Adipose tissue (tissue), 3 donors: ENCODE results near the gene FGF6. TPM values are rescaled to one million over a fixed set of nuclear protein-coding genes. Genes with fewer than 3 reads are reported as not detected.
"Not testable (repeated sequence)": the region's sequence is repeated elsewhere in the genome, so short reads cannot be mapped to it uniquely, and the experiment has no call there.

ENCODE experiments used
- H3K27ac ChIP-seq: one replicate; pipeline ENCODE4 v1.5.1; 2013; ENCODE audit warnings: low read depth, low read length
- WGBS, 3 donors: extraction: QIAGEN DNeasy Blood & Tissue Kit; methylation state at CpG; one replicate each; pipeline ENCODE4 v1.1.7; 2013; 5-methylcytosine and 5-hydroxymethylcytosine counted together
- polyA plus RNA-seq, 3 donors: library from polyadenylated mRNA; stranded (reverse); fragments of 200-250 nt; gene quantifications; one replicate each; pipeline ENCODE4 v1.2.3, GENCODE V29; 2013
- donor health status: healthy with polysubstance abuse.
- donor health status: Bipolar disorder and iron deficiency.
- donor health status: healthy.

The FGF6 gene
- polyA plus RNA-seq, 3 donors = not detected

DNA sequence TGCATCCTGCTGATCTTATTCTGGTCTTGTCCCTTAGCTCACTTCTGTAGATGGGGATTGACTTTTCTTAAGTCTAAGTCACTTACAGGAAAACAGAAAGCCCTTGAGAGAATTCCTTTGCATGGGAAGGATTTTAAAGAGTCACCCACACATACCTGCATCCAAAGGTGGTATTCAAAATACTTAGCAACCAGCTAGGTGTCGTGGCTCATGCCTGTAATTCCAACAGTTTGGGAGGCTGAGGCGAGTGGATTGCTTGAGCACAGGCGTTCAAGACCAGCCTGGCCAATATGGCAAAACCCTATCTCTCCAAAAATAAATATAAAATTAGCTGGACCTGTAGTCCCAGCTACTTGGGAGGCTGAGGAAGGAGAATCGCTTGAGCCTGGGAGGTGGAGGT, 14.2 kb downstream of the FGF6 start:
- 75 to 88% (median 87%) methylated on average over 4 of the region's 4 CpGs for WGBS, 3 donors
- no peak overlapping the region for H3K27ac ChIP-seq

DNA sequence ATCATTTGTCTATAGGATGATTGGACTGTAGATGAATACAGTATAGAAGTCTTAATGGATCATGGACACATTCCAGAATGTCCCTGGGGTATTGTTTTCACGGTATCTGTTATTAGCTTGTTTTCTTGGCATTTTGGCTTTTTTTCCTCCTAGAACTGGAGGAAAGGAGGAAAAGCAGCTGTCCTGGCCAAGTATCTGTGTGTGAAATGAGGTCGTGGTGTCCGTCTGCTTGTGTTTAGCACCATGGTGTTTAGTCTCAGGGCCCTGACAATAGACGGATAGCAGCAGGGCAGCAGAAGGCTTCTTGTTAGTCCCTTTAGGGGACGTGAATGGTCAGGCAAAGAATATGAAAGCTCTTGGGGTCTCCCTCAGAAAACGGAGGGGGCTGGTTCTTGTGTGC, 21.2 kb downstream of the FGF6 start:
- no peak overlapping the region for H3K27ac ChIP-seq
- WGBS, 3 donors = 51 to 58% (median 55%) methylated on average over 6 of the region's 6 CpGs

DNA sequence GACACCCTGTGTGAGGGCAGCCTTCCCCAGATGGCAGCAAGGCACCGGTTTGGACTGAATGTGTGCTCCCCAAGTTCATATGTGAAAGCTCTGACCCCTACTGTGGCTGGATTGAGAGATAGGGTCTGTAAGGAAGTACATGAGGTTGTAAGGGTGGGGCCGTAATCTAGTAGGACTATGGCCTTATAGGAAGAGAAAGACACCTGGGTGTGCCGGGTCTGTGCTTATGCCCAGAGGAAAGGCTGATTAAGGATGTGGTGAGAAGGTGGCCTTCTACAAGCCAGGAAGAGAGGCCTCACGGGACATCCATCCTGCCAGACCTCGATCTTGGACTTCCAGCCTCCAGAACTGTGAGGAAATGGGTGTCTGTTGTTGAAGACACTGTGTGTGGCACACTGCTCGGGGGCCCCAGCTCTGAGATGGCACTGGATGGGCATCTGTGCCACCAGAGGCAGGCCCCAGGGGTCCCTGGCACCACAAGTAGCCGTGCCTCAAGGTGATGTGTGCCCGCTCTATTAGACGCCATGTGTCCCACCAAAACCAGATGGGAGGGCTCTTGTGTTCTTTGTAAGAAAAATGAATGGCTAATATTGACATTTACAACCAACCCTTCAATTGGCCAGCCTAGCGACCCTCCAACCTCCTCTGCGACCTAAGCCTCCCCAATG, 22.0 kb downstream of the FGF6 start:
- H3K27ac ChIP-seq = no peak overlapping the region
- 78 to 82% (median 79%) methylated on average over 11 of the region's 11 CpGs for WGBS, 3 donors

DNA sequence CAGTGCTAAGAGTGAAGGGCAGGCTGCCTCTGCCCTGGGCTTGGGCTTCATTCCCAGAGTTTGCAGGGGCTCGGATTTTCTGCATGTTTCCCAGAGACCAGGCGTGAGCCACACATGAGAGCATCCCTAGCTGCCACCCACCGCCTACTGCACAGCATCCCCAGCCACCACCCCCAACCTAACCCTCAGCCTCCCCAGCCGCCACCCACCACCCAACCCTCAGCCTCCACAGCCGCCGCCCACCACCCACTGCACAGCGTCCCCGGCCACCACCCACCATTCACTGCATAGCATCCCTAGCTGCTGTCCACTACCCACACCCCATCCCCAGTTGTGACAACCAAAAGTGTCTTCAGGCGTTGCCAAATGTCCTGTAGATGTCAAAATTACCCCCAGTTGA, 22.6 kb downstream of the FGF6 start:
- 89 to 97% (median 92%) methylated on average over 9 of the region's 9 CpGs for WGBS, 3 donors

DNA sequence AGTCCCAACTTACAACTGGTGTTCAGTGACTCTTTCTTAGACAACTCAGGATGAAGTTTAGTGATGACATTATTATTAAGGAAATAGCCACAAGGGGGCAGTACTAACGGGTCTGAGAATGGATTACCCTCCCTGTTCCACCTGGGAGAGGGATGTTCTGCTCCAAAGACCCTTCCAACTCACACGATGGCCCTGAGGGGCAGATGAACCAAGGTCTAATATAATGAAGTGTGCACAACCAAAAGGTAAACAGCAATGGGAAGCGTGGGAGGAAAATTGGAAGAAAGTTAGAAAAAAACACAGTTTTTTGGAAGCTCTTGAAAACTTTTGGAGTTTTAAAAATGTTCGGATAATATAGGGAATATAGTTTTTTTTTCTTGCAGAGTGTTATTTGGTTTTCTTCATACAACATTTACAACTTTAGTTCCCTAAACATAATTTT, 24.0 kb downstream of the FGF6 start:
- no peak overlapping the region for H3K27ac ChIP-seq
- 32 to 38% (median 34%) methylated on average over 4 of the region's 4 CpGs for WGBS, 3 donors

More for the DNA sequence above, 22.6 kb downstream of the FGF6 start:
- H3K27ac ChIP-seq = no peak overlapping the region

DNA sequence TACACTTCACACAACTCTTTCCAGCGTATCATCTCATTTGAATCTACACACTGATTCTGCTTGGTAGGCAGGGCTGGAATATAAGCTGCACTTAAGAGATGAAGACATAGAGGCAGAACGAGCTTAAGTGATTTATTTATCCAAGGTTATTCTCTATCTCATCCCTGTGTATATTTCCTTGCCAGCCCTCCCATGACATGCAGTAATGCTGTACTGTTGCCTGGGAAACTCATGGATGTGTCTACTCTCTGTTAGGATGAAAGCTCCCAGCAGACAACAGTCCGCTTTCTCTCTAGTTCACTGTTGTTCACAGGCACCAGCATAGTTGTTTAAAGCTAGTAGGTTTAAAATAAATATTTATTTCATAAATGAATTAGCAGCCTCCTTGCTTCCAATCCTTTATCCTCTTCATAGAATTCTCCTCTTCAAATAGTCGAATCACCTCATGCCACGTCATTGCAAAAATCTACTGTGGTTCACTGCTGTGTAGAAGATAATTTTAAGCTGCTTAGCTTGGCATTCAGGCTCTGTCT, 25.4 kb downstream of the FGF6 start:
- WGBS, 3 donors = 74 to 80% (median 74%) methylated on average over 5 of the region's 5 CpGs
- H3K27ac ChIP-seq = no peak overlapping the region

DNA sequence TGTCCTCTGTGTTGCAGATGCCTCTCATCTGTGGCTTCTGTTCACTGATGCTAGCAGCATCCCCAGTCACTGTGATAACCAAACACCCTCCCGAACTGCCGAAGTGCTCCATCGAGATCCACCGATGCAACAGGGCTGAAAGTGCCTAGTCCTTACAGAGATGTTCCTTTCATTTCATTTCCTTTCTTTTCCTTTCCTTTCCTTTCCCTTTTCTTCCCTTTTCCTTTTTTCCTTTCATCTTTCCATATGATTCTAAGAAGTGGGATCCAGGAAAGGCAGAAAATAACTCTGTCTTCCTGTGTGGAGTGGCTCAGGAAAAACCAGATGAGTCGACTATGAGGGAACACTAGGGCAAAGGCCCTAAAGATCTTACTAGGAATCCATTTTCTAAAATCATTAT, 26.7 kb downstream of the FGF6 start:
- 78 to 82% (median 82%) methylated on average over 5 of the region's 5 CpGs for WGBS, 3 donors

DNA sequence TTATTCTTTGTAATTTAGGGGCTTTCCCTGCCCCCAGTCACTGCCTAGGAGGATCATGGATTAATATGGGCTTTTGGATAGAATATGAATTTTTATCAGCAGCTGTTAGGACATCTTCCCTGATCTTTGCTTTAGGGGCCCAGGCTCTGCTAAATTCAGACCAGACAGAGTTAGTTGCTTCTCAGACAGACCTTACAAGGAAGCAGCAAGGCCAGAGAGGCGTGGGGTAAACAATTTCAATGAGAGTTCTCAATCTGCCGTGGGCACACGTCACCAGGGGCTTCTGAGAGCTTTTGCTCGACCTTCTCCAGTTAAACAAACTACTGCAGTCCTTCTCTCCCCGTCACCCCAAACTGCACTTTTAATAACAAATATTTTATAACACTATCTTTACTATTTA, 27.7 kb downstream of the FGF6 start:
- no peak overlapping the region for H3K27ac ChIP-seq
- WGBS, 3 donors = 29 to 61% (median 47%) methylated on average over 5 of the region's 5 CpGs

More for the DNA sequence above, 26.7 kb downstream of the FGF6 start:
- H3K27ac ChIP-seq = no peak overlapping the region

DNA sequence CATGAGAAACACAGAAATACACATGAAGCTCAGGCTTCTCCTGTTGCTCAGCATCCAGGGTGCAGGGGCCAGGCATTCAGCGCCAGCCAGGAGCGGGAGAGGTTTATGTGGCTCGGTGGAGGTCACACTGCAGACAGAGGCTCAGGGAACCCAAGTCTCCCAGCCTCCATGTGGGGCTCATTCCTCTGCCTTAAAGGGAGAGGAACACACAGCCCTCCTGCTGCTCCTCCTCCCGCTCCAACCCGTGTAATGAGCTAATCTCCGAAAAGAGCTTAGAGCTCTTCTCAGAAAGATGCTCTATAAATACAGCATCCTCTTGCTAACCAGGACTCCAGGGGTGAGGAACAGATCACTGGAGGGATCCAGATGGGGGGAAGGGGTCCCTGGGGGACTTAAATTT, 28.2 kb downstream of the FGF6 start:
- H3K27ac ChIP-seq = no peak overlapping the region
- WGBS, 3 donors = 43 to 60% (median 49%) methylated on average over 6 of the region's 6 CpGs

DNA sequence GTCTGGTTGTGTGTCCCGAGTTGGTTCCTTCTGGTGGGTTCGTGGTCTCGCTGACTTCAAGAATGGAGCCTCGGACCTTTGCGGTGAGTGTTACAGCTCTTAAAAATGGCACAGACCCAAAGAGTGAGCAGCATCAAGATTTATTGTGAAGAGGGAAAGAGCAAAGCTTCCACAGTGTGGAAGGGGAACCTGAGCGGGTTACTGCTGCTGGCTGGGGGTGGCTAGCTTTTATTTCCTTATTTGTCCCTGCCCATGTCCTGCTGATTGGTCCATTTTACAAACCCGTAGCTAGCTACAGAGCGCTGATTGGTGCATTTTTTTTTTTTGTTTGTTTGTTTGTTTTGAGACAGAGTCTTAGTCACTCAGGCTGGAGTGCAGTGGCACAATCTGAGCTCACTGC, 29.3 kb downstream of the FGF6 start:
- 69 to 81% (median 79%) methylated on average over 8 of the region's 8 CpGs for WGBS, 3 donors
- H3K27ac ChIP-seq = no peak overlapping the region

DNA sequence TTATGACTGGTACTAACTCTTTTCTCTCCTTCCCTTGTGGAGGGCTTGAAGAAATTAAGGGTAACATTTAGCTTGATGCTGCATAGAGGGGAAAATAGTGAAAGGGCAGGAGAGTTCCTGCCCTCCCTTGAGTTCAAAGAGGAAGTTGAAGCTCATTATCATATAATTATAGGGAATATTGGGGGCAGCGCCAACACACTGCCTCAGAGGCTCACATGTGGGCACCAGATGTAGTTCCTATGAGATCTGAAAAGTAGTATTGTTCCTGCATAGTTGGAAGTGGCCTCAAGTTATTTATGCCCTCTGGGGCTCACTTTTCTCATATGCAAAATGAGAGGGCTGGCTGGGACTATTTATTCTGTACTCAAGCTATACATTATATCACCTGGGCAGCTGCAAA, 33.1 kb downstream of the FGF6 start:
- WGBS, 3 donors = 67 to 73% (median 67%) methylated on average over 1 of the region's 1 CpG
- no peak overlapping the region for H3K27ac ChIP-seq

DNA sequence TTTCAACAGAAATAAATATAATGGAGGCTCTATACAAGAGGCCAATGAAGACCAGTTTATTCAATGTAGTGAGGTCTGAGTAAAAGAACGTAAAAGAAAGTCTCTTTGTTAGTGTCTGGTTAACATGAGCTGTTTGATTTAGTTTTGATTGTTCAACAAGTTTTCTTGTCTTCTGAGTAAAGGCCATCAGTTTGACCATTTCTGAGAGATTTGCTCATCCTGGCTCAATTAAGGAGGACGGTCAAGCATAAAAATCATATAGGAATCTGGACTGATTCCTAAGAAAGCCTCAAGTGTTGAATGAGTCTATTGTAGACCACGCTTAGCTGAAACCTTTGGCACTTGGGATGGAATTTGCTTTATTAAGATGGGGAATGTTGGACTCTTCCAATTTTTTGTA, 33.6 kb downstream of the FGF6 start:
- 71 to 87% (median 72%) methylated on average over 3 of the region's 3 CpGs for WGBS, 3 donors
- H3K27ac ChIP-seq = no peak overlapping the region

DNA sequence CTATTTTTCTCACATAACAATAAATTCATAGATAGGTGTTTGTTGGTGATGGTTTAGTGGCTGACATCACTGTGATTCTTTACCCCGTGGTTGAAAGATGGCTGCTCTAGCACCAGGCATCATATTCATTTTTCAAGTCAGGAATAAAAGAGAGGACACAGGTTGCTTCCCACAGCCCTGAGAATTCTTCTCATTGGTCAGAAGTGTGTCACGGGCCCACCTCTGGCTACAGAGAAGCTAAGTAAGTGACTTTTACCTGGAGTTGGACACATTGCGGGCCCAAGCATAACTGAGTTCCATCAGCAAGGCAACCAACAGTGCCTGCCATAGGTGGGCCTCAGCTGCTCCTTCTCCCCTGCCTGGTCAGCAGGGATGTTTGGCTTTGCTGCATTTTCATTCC, 38.5 kb downstream of the FGF6 start:
- 85 to 90% (median 89%) methylated on average over 3 of the region's 3 CpGs for WGBS, 3 donors
- no peak overlapping the region for H3K27ac ChIP-seq

DNA sequence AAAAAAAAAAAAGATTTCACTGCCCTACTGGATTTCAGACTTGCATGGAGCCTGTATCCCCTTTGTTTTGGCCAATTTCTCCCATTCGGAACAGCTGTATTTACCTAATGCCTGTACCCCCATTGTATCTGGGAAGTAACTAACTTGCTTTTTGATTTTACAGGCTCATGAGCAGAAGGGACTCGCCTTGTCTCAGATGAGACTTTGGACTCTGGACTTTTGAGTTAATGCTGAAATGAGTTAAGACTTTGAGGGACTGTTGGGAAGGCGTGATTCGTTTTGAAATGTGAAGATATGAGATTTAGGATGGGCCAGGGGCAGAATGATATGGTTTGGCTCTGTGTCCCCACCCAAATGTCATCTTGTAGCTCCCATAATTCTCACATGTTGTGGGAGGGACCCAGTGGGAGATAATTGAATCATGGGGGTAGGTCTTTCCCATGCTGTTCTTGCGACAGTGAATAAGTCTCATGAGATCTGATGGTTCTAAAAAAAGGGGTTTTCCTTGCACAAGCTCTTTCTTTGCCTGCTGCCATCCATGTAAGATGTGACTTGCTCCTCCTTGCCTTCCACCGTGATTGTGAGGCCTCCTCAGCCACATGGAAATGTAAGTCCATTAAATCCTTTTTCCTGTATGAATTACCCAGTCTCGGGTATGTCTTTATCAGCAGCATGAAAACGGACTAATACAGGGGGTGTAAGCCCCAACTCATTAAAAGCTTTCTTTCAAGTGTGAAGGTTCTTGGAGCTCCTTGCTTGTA, 40.6 kb downstream of the FGF6 start:
- not testable (repeated sequence) for H3K27ac ChIP-seq
- 86 to 89% (median 87%) methylated on average over 8 of the region's 8 CpGs for WGBS, 3 donors

DNA sequence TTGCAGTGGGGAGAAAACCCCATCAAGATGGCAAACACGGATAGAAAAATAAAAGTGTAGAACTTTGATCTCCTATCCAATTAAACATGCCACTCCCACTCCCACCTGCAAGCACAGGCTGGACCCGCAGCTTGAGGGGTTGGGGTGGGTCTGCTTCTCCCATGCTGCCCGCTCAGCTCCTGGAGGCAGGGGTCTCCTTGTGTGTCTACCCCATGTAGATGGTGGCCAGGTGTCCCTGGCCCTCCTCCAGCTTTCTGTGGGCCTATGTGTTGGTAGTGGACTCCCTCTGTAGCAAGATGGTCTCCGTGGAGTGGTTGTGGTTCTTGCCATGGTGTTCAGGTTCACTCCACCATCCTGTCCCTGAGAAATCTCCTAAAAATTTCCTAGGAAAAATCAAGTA, 42.6 kb downstream of the FGF6 start:
- H3K27ac ChIP-seq = no peak overlapping the region
- WGBS, 3 donors = 70 to 94% (median 85%) methylated on average over 4 of the region's 4 CpGs

DNA sequence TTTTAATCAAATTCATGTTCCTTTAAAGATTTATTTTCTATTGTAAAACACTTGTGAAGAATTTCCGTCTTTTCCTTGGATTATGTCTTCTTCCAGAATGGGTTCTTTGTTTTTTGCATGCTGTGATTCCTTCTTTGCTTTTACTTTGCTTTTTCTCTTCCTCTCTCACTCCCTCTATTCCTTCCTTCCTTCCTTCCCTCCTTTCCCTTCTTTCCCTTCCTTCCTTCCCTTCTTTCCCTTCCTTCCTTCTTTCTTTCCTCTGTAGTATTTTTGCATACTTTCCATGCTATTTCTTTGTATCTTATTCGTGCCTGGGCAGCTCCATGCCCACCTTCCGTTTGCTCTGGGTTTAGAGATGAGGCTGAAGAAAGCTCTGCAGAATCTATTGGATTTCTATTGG, 44.5 kb downstream of the FGF6 start:
- no peak overlapping the region for H3K27ac ChIP-seq
- 71 to 85% (median 77%) methylated on average over 3 of the region's 3 CpGs for WGBS, 3 donors

DNA sequence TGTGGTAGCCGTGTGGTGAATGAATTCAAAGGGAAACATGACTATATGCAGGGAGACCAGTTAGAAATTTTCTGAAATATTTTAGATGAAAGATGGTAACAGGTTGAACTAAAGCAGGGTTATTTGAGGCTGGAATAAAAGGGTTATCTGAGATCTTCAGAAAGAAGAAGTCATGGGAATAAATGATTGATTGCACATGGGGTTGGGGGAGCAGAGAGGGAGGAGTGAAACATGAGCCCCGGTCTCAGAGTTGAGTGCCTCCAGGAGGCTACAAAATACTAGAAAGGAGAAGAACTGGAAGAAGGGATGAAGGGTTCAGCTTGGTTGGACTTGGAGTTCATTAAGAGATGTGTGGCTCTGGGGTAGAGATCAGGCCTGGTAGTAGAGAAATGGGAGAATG, 49.8 kb downstream of the FGF6 start:
- H3K27ac ChIP-seq = no peak overlapping the region
- 55 to 69% (median 69%) methylated on average over 2 of the region's 2 CpGs for WGBS, 3 donors

DNA sequence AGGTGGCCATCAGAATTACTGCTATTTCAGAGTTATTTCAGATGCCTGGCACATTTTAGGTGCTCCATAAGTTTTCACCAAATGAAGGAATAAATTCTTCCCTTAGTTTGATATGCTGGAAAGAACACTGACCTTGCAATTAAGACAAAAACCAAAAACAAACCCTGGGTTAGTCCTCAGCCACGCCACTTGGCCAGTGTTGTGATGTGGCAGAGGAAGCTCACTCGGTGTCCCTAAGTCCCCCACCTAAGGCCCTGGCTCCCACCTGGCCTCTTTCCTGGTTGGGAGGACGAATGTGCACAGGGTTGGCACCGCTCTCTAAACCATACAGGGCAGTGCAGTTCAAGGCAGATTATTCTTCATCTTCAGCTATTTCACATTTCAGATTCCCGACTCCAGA, 52.4 kb downstream of the FGF6 start:
- 75 to 78% (median 77%) methylated on average over 5 of the region's 5 CpGs for WGBS, 3 donors
- H3K27ac ChIP-seq = no peak overlapping the region

DNA sequence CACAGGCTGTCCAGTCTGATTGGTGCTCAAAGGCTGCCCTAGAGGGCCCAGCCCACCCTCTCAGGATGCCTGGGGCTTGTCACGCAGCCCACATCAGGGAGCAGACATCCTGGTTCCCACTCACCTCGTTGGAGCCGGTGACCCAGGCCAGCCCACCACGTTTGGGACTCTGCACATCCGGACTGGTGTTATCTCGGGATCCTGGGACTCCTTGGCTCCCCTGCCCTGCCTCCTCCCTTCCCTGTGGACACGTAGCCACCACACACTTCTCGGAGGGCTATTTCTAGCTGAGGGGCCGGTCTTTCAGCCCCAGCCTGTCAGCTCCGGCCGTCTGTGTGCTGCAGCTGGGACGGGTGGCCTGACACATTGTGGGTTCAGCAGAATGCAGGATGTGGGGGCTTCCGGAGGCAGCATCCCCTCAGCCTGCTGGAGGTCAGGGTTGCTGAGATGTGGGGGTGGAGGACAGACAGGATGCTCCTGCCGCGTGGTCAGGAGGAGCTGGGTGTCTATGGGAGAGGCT, 53.3 kb downstream of the FGF6 start:
- WGBS, 3 donors = 28 to 50% (median 33%) methylated on average over 14 to 15 of the region's 15 CpGs
- H3K27ac ChIP-seq = no peak overlapping the region
